ENCODE measurements around the gene LYRM2. TPM values are rescaled to one million over a fixed set of nuclear protein-coding genes. Genes with fewer than 3 reads are reported as not detected.

Gene LYRM2
- total RNA-seq, 3 donors from 2014 or later, result 33.9 to 36.0 (median 35.9) TPM

GRCh38 chr6:89599727-89600126 is 38.8 kb downstream of the LYRM2 start:
- no peak for ATAC-seq
- DNase-seq, result no peak
- no peaks in the 10 kb centered on the region for H3K9me3 ChIP-seq
- no peak overlapping the region for H3K4me3 ChIP-seq
- intact Hi-C loops (cut with DNase I, micrococcal nuclease), result no loop called here
- H3K4me1 ChIP-seq (ENCODE audit: low read depth), result no peaks in the 10 kb centered on the region
- TF ChIP-seq CTCF (IDR thresholded peaks at IDR 0.05), result no peak
- H3K36me3 ChIP-seq (ENCODE audit: low read depth), result no peaks in the 10 kb centered on the region

- no peaks in the 10 kb centered on the region for H3K36me3 ChIP-seq (ENCODE audit: low read depth)
- H3K4me3 ChIP-seq, result no peak overlapping the region
- H3K4me1 ChIP-seq (ENCODE audit: low read depth), result no peaks in the 10 kb centered on the region
- TF ChIP-seq CTCF (IDR thresholded peaks at IDR 0.05), result no peak
- intact Hi-C loops (cut with DNase I, micrococcal nuclease), result no loop called here
- no peaks in the 10 kb centered on the region for H3K9me3 ChIP-seq
- ATAC-seq (no peak), DNase-seq (no peak)
These were observed 40.6 kb downstream of the LYRM2 start for GRCh38 chr6:89597988-89598387.

GRCh38 chr6:89597372-89597771 is 41.2 kb downstream of the LYRM2 start:
- H3K4me1 ChIP-seq (ENCODE audit: low read depth), result no peaks in the 10 kb centered on the region
- no peak overlapping the region for H3K4me3 ChIP-seq
- no peak for TF ChIP-seq CTCF (IDR thresholded peaks at IDR 0.05)
- no peaks in the 10 kb centered on the region for H3K36me3 ChIP-seq (ENCODE audit: low read depth)
- no peak for DNase-seq
- intact Hi-C loops (cut with DNase I, micrococcal nuclease), result no loop called here
- no peak for ATAC-seq
- H3K9me3 ChIP-seq, result no peaks in the 10 kb centered on the region

GRCh38 chr6:89596484-89596883 is 42.1 kb downstream of the LYRM2 start:
- intact Hi-C loops (cut with DNase I, micrococcal nuclease), result no loop called here
- H3K36me3 ChIP-seq (ENCODE audit: low read depth), result no peaks in the 10 kb centered on the region
- no peak overlapping the region for H3K4me3 ChIP-seq
- no peaks in the 10 kb centered on the region for H3K9me3 ChIP-seq
- no peak for TF ChIP-seq CTCF (IDR thresholded peaks at IDR 0.05)
- ATAC-seq (no peak), DNase-seq (no peak)
- H3K4me1 ChIP-seq (ENCODE audit: low read depth), result no peaks in the 10 kb centered on the region

- no peak for TF ChIP-seq CTCF (IDR thresholded peaks at IDR 0.05)
These were observed 42.5 kb downstream of the LYRM2 start for GRCh38 chr6:89596056-89596455.

GRCh38 chr6:89591745-89592144 is 46.8 kb downstream of the LYRM2 start:
- Histone ChIP-seq H3K4me1 (ENCODE audit: low read depth) (no peaks in the 10 kb centered on the region), H3K9me3 (no peaks in the 10 kb centered on the region), H3K4me3 (no peak overlapping the region), H3K36me3 (ENCODE audit: low read depth) (no peaks in the 10 kb centered on the region)
- DNase-seq (no peak), ATAC-seq (no peak)
- intact Hi-C loops (cut with DNase I, micrococcal nuclease), result no loop called here
- no peak for TF ChIP-seq CTCF (IDR thresholded peaks at IDR 0.05)

More at GRCh38 chr6:89596056-89596455, 42.5 kb downstream of the LYRM2 start:
- no peak for DNase-seq
- Histone ChIP-seq H3K9me3 (no peaks in the 10 kb centered on the region), H3K4me3 (no peak overlapping the region), H3K36me3 (ENCODE audit: low read depth) (no peaks in the 10 kb centered on the region), H3K4me1 (ENCODE audit: low read depth) (no peaks in the 10 kb centered on the region)
- peak; percentile 31 for ATAC-seq
- intact Hi-C loops (cut with DNase I, micrococcal nuclease), result no loop called here

Data from mucosa of descending colon (tissue), 3 donors.